Measurements from ENCODE around the gene UTRN. TPM values are rescaled to one million over a fixed set of nuclear protein-coding genes. Genes with fewer than 3 reads are reported as not detected.

UTRN gene
- total and polyA plus RNA-seq, 2 donors (not counting 1 experiment from before 2014, with no cell fraction given) = 43.9 to 130 TPM

GRCh38 chr6:144327081-144327480 lies 41.9 kb downstream of the UTRN start:
- Histone ChIP-seq H3K9ac (ENCODE audit: insufficient read depth, low read length) (no peak overlapping the region), H3K27ac (ENCODE audit: insufficient read depth, low read length) (no peak overlapping the region), H3K4me3 (replicated peaks in 1 of 4; ENCODE audit: control extremely low read depth in 1 of 4, insufficient read depth in 1 of 4, low read depth in 3 of 4, low read length in 4 of 4) (no peak overlapping the region), H3K79me2 (ENCODE audit: control insufficient read depth, insufficient read depth, low read length) (peaks cover 25% of the 10 kb centered on the region), H3K4me2 (ENCODE audit: extremely low read depth, insufficient read depth, low read length) (no peak overlapping the region), H4K20me1 (ENCODE audit: control insufficient read depth, extremely low read depth, insufficient read depth, low read length) (no peaks in the 10 kb centered on the region), H3K9me3 (ENCODE audit: control insufficient read depth, insufficient read depth, low read depth, low read length) (no peaks in the 10 kb centered on the region), H3K36me3 (ENCODE audit: control insufficient read depth, insufficient read depth, low read length) (no peaks in the 10 kb centered on the region), H3K27me3 (ENCODE audit: control insufficient read depth, insufficient read depth, low read length) (no peaks in the 10 kb centered on the region), H2AFZ (ENCODE audit: low read length) (no peak overlapping the region), H3K4me1 (ENCODE audit: control insufficient read depth, extremely low read depth, insufficient read depth, low read length) (peaks cover 14% of the 10 kb centered on the region)
- no peak for TF ChIP-seq EZH2 (IDR thresholded peaks at IDR 0.05; ENCODE audit: low read length, missing control alignments)
- TF ChIP-seq CTCF (conservative IDR thresholded peaks at IDR 0.05 in 1 of 2, IDR thresholded peaks at IDR 0.05 in 1 of 2; ENCODE audit: low read depth in 1 of 2, low read length in 2 of 2) = no peak
- DNase-seq (ENCODE audit: low read depth in 2 of 2) = no peak

- no peak for TF ChIP-seq EZH2 (IDR thresholded peaks at IDR 0.05; ENCODE audit: low read length, missing control alignments)
- TF ChIP-seq CTCF (conservative IDR thresholded peaks at IDR 0.05 in 1 of 2, IDR thresholded peaks at IDR 0.05 in 1 of 2; ENCODE audit: low read depth in 1 of 2, low read length in 2 of 2) = no peak
- no peak for DNase-seq (ENCODE audit: low read depth in 2 of 2)
- Histone ChIP-seq H2AFZ (ENCODE audit: low read length) (no peak overlapping the region), H3K27me3 (ENCODE audit: control insufficient read depth, insufficient read depth, low read length) (no peaks in the 10 kb centered on the region), H3K4me3 (replicated peaks in 1 of 4; ENCODE audit: control extremely low read depth in 1 of 4, insufficient read depth in 1 of 4, low read depth in 3 of 4, low read length in 4 of 4) (no peak overlapping the region), H3K79me2 (ENCODE audit: control insufficient read depth, insufficient read depth, low read length) (peaks cover 22% of the 10 kb centered on the region), H3K4me1 (ENCODE audit: control insufficient read depth, extremely low read depth, insufficient read depth, low read length) (peaks cover 12% of the 10 kb centered on the region), H4K20me1 (ENCODE audit: control insufficient read depth, extremely low read depth, insufficient read depth, low read length) (no peaks in the 10 kb centered on the region), H3K9me3 (ENCODE audit: control insufficient read depth, insufficient read depth, low read depth, low read length) (no peaks in the 10 kb centered on the region), H3K36me3 (ENCODE audit: control insufficient read depth, insufficient read depth, low read length) (no peaks in the 10 kb centered on the region), H3K9ac (ENCODE audit: insufficient read depth, low read length) (no peak overlapping the region), H3K4me2 (ENCODE audit: extremely low read depth, insufficient read depth, low read length) (no peak overlapping the region), H3K27ac (ENCODE audit: insufficient read depth, low read length) (no peak overlapping the region)
These were observed 45.2 kb downstream of the UTRN start for GRCh38 chr6:144330017-144330987.

DNA sequence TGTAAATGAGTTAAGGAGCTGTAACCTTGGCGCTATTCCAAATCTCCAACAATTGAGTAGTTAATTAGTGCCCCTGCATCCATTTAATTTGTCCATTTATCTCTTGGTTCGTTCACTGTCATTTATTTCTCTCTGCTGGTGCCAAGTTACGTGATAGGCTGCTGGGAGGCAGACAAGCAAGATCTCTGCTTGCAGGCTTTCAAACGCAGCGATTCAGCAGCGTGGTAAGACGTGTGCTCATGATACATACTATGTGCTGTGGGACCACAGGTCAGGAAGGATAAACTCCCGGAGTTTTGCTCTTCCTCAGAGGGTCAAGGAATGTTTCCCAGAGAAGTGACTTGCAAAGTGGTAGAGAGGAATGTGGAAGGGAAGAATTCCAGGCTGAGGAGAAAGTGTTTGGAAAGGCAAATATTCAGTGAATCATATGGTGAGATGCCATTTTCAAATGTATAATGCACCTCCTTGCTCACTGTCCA lies 46.4 kb downstream of the UTRN start:
- H4K20me1 ChIP-seq (ENCODE audit: control insufficient read depth, extremely low read depth, insufficient read depth, low read length) = no peaks in the 10 kb centered on the region
- peak; percentile 51 to 94 for DNase-seq (ENCODE audit: low read depth in 2 of 2)
- H3K4me3 ChIP-seq (replicated peaks in 1 of 4; ENCODE audit: control extremely low read depth in 1 of 4, insufficient read depth in 1 of 4, low read depth in 3 of 4, low read length in 4 of 4) = no peak overlapping the region
- H3K27me3 ChIP-seq (ENCODE audit: control insufficient read depth, insufficient read depth, low read length) = no peaks in the 10 kb centered on the region
- peaks cover 24% of the 10 kb centered on the region for H3K79me2 ChIP-seq (ENCODE audit: control insufficient read depth, insufficient read depth, low read length)
- H3K9ac ChIP-seq (ENCODE audit: insufficient read depth, low read length) = peak overlapping the region; percentile 11
- H3K9me3 ChIP-seq (ENCODE audit: control insufficient read depth, insufficient read depth, low read depth, low read length) = no peaks in the 10 kb centered on the region
- no peak for TF ChIP-seq EZH2 (IDR thresholded peaks at IDR 0.05; ENCODE audit: low read length, missing control alignments)
- TF ChIP-seq CTCF (conservative IDR thresholded peaks at IDR 0.05 in 1 of 2, IDR thresholded peaks at IDR 0.05 in 1 of 2; ENCODE audit: low read depth in 1 of 2, low read length in 2 of 2) = no peak
- no peak overlapping the region for H3K4me2 ChIP-seq (ENCODE audit: extremely low read depth, insufficient read depth, low read length)
- no peaks in the 10 kb centered on the region for H3K36me3 ChIP-seq (ENCODE audit: control insufficient read depth, insufficient read depth, low read length)
- no peak overlapping the region for H2AFZ ChIP-seq (ENCODE audit: low read length)
- H3K4me1 ChIP-seq (ENCODE audit: control insufficient read depth, extremely low read depth, insufficient read depth, low read length) = peaks cover 12% of the 10 kb centered on the region
- H3K27ac ChIP-seq (ENCODE audit: insufficient read depth, low read length) = peak overlapping the region; percentile 54
